Endothelial cell (in vitro differentiated cells): ENCODE measurements around the gene CCDC178. TPM values are rescaled to one million over a fixed set of nuclear protein-coding genes. Genes with fewer than 3 reads are reported as not detected.
A peak's percentile ranks its signal among the peaks of the same experiment; 100 is the strongest.

Experiments used
- DNase-seq: peaks from one replicate; pipeline ENCODE4 v3.0.0; 2021; ENCODE audit warnings: low spot score
- H3K27ac Mint-ChIP-seq: one replicate; pipeline ENCODE4 v1.8.0; 2021; ENCODE audit warnings: mixed read lengths, inconsistent platforms; ENCODE audit not compliant: unreplicated experiment
- H3K27me3 Mint-ChIP-seq: one replicate; pipeline ENCODE4 v1.8.0; 2021; ENCODE audit warnings: mild to moderate bottlenecking, moderate library complexity, mixed read lengths, inconsistent platforms; ENCODE audit not compliant: unreplicated experiment
- H3K36me3 Mint-ChIP-seq: one replicate; pipeline ENCODE4 v1.8.0; 2021; ENCODE audit warnings: mild to moderate bottlenecking, low read depth, mixed read lengths, inconsistent platforms; ENCODE audit not compliant: unreplicated experiment
- H3K4me1 Mint-ChIP-seq: one replicate; pipeline ENCODE4 v1.8.0; 2021; ENCODE audit warnings: mild to moderate bottlenecking, mixed read lengths, inconsistent platforms; ENCODE audit not compliant: unreplicated experiment
- H3K4me3 Mint-ChIP-seq: one replicate; pipeline ENCODE4 v1.8.0; 2021; ENCODE audit warnings: mild to moderate bottlenecking, mixed read lengths, inconsistent platforms; ENCODE audit not compliant: unreplicated experiment
- H3K9me3 Mint-ChIP-seq: one replicate; pipeline ENCODE4 v1.8.0; 2021; ENCODE audit warnings: mixed read lengths, inconsistent platforms; ENCODE audit not compliant: unreplicated experiment
- total RNA-seq: library from RNA; stranded (reverse); fragmentation: NEBNext Ultra II Directional; extraction: Animal tissue kit (Norgen Biotek cat#: 25700); gene quantifications from one replicate; pipeline ENCODE4 v1.2.1, GENCODE V29; 2021; ENCODE audit not compliant: unreplicated experiment
- TF ChIP-seq, protein P1 (sequence below): fragments of 200-600 bp; sonication (generic); IDR thresholded peaks from one replicate; pipeline ENCODE4 v1.5.0; 2021; ENCODE audit warnings: antibody characterized with exemption; ENCODE audit not compliant: unreplicated experiment

CCDC178 gene
- total RNA-seq, 1 donor from 2014 or later: 5.3 TPM

DNA sequence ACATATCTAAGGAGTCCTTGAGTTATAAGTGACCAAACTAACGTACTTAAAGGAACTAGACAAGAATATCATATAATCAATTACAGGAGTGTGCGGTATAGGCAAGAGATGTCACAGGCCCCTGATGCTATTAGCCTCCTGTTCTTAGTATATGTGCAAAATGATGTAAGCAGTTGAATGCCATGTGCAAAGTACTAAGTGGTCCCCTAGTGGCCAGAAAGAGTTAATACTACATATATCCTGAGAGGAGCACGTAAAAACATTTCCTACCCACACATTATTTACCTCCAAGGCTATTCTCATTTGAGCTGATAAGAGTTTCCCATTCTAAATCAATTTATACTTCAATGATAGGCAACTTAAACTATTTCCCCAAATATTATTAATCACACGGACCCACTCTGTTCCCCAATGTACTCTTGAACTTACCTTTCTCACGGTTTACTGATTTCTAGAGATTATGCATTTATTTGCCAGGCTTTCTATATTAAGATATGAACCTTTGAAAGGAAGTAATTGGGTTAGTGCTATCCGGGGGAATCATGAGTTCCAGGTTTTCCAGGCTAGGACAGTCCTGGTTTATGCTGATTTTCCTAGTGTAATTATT, 509.7 kb downstream of the CCDC178 start:
- no peaks in the 10 kb centered on the region for H3K36me3 Mint-ChIP-seq
- no peaks in the 10 kb centered on the region for H3K27me3 Mint-ChIP-seq
- TF ChIP-seq, protein P1, sequence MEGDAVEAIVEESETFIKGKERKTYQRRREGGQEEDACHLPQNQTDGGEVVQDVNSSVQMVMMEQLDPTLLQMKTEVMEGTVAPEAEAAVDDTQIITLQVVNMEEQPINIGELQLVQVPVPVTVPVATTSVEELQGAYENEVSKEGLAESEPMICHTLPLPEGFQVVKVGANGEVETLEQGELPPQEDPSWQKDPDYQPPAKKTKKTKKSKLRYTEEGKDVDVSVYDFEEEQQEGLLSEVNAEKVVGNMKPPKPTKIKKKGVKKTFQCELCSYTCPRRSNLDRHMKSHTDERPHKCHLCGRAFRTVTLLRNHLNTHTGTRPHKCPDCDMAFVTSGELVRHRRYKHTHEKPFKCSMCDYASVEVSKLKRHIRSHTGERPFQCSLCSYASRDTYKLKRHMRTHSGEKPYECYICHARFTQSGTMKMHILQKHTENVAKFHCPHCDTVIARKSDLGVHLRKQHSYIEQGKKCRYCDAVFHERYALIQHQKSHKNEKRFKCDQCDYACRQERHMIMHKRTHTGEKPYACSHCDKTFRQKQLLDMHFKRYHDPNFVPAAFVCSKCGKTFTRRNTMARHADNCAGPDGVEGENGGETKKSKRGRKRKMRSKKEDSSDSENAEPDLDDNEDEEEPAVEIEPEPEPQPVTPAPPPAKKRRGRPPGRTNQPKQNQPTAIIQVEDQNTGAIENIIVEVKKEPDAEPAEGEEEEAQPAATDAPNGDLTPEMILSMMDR: peak; percentile 91
- no peaks in the 10 kb centered on the region for H3K9me3 Mint-ChIP-seq
- H3K4me1 Mint-ChIP-seq: no peaks in the 10 kb centered on the region
- no peak overlapping the region for H3K27ac Mint-ChIP-seq
- no peak overlapping the region for H3K4me3 Mint-ChIP-seq
- no peak for DNase-seq

DNA sequence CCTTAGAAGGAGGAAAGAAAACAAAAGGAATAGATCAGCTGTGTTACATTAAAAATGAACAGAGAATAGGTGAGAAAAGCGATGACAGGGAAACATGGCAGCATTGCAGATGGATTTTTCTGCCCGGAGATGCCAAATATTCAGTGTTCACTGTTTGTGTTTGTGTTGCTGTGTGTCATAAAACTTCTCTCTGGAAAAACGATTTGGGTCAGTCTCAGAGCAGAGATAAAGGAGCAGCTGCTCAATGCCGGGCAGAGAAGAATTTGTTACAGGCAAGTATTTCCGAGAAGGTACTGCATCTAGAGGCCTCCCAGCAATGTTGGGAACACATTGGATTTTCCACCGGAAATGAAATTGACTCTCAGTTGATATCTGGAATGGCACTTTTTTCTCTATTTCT, 511.3 kb downstream of the CCDC178 start:
- TF ChIP-seq, protein P1: no peak
- Mint-ChIP-seq H3K4me1 (no peaks in the 10 kb centered on the region), H3K9me3 (no peaks in the 10 kb centered on the region), H3K4me3 (no peak overlapping the region), H3K27ac (no peak overlapping the region), H3K36me3 (no peaks in the 10 kb centered on the region), H3K27me3 (no peaks in the 10 kb centered on the region)
- no peak for DNase-seq

GRCh38 chr18:32922951-32923430, 517.5 kb downstream of the CCDC178 start:
- Mint-ChIP-seq H3K36me3 (no peaks in the 10 kb centered on the region), H3K9me3 (no peaks in the 10 kb centered on the region), H3K27ac (no peak overlapping the region), H3K4me1 (no peaks in the 10 kb centered on the region), H3K4me3 (no peak overlapping the region), H3K27me3 (no peaks in the 10 kb centered on the region)
- TF ChIP-seq, protein P1: no peak
- DNase-seq: no peak

DNA sequence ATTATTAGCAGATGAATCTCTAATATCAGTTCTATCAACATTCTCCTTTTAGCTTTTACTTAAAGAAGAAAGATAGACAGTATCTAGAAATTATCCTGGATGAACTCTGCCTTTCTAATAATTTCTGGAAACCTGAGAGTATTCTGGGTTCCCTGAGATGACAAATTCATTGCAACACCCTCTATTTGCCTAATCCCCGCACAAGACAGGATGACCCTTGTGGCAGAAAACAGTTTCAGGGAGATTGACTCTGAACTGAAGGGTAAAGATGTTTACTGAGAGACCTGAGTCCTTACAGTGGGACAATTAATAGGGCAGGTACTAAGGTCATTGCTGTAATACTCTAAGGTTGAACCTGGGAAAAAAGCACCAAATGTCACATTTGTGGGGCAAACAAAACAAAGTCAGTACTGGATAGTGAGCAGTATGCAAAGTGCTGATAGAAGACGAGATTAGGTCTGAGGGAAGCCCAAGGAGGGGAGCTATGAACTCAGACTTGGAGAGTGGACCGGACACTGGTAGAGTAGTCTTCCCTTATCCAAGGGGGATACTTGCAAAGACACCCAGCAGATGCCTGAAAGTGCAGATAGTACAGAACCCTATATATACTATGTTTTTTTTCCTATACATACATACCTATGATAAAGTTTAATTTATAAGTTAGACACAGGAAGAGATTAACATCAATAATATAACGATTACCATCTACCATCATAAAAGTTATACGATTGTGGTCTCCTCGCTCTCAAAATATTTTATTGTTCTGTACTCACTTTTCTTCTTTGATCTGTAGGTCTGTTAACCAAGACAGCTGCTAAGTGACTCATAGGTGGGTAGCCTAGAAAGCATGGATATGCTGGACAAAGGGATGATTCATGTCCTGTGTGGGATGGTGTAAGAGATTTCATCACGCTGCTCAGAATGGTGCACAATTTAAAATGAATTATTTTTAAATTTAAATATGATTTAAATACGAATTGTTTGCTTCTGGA, 519.4 kb downstream of the CCDC178 start:
- no peak for DNase-seq
- no peak overlapping the region for H3K4me3 Mint-ChIP-seq

More for the DNA sequence above, 519.4 kb downstream of the CCDC178 start:
- TF ChIP-seq, protein P1: no peak
- no peaks in the 10 kb centered on the region for H3K36me3 Mint-ChIP-seq
- H3K27me3 Mint-ChIP-seq: no peaks in the 10 kb centered on the region
- H3K4me1 Mint-ChIP-seq: no peaks in the 10 kb centered on the region
- no peak overlapping the region for H3K27ac Mint-ChIP-seq
- no peaks in the 10 kb centered on the region for H3K9me3 Mint-ChIP-seq
